ENCODE results near the gene BTNL3.
"Not testable (repeated sequence)": the region's sequence is repeated elsewhere in the genome, so short reads cannot be mapped to it uniquely, and the experiment has no call there.

BTNL3 gene

GRCh38 chr5:181024245-181025064 lies 35.8 kb downstream of the BTNL3 start:
- no peak for DNase-seq (ENCODE audit: low read depth, low spot score)

DNA sequence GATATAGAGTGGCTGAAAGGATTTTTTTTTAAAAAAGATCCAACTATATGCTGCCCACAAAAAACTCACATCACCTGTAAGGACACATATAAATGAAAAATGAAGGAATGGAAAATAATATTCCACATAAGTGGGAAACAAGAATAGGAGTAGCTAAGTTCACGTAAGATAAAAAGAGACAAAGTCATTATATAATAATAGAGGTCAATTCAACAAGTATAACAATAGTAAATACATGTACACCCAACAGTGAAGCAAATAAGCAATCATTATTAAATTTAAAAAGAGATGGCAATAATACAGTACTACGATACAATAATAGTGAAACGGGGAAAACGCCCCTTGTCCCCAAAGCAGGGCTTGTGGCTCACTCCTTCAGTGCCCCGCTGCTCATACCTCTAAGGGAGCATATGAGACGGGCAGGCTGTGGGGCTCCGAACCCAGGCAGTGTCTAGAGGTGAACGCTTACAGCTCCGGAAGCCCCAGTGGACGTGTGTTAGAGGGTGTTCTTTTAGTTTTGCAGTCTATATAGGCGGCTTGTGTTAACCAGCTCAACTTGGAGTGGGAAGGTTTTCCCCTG lies 38.9 kb downstream of the BTNL3 start:
- DNase-seq (ENCODE audit: low read depth, low spot score), result no peak

GRCh38 chr5:181028032-181028819 lies 39.6 kb downstream of the BTNL3 start:
- DNase-seq (ENCODE audit: low read depth, low spot score), result peak; percentile 80

GRCh38 chr5:181031716-181032115 lies 43.1 kb downstream of the BTNL3 start:
- DNase-seq (ENCODE audit: low read depth, low spot score), result no peak

DNA sequence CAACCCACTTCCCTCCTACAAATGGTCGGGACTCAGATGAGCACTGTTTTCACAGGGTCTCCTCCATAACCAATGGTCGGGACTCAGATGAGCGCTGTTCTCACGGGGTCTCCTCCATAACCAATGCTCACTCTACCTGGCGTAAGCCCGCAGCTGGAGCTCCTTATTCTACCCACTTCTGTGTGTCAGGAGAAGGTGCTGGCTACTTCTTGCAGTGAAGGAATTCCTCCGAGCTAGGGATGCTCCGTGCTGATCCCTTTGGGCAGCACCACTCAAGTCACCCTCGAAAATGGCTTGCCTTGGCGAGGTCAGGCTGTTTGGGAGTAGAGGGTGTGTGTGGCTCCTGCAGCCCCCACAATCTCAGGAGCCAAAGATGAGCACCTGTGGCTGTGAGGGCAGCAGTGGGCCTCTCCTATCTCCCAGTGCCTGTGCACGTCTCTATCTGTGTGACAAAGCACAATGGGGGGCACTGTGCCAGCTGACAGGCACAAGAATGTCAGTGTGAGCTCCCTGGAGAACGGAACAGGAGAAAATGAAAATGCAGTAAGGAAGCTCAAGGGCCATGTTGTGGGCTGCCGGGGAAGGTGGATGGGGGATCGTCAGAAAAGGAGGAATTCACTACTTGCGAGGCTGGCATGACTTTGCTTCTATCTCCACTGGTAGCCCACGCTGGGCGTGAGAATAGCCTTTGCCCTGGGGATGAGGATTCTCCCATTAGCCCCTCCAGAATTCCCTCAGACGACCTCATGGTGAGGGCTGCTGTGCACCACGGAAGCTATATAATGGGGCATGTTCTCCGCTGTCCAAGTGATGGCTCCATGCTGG lies 47.6 kb downstream of the BTNL3 start:
- no peak for DNase-seq (ENCODE audit: low read depth, low spot score)

DNA sequence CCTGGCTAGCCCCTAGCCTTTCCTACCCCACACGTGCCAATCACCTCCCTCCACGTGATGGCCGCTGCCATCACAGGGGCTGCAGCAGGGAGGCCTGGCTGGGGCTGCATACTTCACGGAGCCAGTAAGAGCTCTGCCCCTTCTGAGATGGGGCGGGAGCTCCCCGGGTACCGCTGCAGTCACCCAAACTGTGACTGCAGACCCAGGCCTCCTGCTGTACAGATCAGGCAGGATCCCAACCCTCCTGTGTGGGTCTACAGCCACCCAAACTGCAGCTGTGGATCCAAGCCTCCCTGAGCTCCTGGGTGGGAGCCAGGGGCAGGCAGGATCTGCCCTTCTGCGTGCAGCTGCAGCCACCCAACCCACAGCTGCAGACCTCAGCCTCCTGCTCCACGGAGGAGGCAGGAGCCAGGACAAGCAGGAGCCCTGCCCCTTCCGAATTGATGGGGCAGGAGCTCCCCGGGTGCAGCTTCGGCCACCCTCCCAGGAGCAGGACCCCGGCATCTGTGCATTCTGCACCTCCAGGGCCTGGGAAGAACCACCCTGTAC lies 48.2 kb downstream of the BTNL3 start:
- DNase-seq (ENCODE audit: low read depth, low spot score), result no peak

GRCh38 chr5:181037365-181037861 lies 48.8 kb downstream of the BTNL3 start:
- DNase-seq (ENCODE audit: low read depth, low spot score), result peak; percentile 35

- no peak for DNase-seq (ENCODE audit: low read depth, low spot score)
Measured at GRCh38 chr5:181039471-181039870, 50.8 kb downstream of the BTNL3 start.

- no peak for DNase-seq (ENCODE audit: low read depth, low spot score)
Measured at GRCh38 chr5:181039931-181040630, 51.4 kb downstream of the BTNL3 start, which contains the start of gene BTNL9. TSS of gene BTNL9 (plus strand) at chr5:181040266. CDS start at chr5:181045490, 5,224 bp downstream.

- DNase-seq (ENCODE audit: low read depth, low spot score), result no peak
Measured at GRCh38 chr5:181040631-181040945, 51.9 kb downstream of the BTNL3 start.

DNA sequence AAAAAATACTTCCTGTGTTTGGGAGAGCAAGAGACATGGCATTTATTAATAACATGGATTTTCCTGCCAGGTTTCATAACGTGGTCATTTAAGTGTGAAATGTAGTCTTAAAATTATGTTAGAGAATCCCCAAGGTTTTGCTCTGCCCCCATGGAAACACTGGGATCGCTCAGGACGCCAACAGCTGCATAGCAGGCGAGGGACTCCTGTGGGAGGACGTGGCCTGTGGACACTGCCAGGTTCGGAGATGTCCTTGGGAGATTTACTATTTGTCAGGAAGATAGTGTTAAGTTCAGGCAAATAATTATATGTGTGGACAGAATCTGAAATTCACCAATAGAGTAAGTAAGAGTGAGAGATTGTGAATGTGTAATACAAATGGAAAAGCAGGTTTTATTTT lies 52.4 kb downstream of the BTNL3 start:
- DNase-seq (ENCODE audit: low read depth, low spot score), result no peak

- DNase-seq (ENCODE audit: low read depth, low spot score), result no peak
Measured at GRCh38 chr5:181042036-181042713, 53.5 kb downstream of the BTNL3 start.

DNA sequence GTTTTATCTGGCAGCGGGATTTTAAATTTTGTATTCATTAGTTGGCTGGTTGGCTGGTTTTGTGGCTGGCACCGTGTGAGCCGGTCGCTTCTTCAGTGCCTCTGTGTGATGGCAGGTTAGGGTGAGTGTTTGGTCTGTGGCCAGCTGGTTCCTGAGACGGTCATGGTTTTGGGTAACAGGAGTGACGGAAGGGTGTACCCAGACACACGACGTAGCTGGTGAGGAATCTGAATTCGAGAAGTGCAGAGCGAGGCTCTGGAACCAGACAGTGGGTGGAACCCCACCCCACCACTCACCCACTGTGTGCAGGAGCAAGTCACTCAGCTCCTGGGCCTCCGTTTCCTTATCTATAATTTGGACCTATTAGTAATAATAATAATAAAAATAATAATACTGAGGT lies 54.1 kb downstream of the BTNL3 start:
- no peak for DNase-seq (ENCODE audit: low read depth, low spot score)

DNA sequence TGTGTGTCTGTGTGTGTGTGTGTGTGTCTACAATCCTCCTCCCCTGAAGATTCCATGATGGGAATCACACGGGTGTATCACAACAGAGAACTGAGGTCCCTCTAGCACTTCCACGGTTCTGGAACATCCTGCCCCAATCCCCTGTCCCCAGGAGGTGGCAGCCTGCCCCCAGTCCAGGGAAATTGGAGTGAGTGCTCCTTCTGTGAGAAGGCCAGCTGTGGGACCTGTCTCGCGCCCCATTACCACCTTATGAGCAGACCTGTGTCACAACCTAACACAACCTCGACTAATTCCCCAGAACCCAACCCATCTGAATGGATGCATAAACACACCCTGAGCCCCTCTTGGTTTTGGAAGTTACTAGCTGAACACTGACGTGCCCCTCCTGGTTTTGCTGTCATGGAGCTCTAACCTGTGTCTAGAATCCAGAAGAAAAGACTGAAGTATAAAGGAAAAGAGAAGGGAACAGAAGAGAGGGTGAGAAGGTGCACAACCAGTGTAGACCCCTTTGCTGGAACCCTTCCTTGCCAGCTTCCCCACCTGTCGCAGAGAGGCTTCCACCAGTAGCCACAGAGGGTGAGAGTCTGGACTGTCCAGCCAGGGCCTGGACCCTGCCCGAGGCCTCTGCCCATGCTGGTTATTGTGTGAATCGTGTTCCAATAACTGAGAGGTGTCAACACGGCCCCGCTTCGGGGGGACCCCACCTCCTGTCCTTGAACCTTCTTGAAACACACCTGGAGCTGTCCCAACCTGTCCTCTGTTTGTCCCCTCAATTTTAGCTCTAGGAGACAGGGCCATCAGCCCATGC lies 54.8 kb downstream of the BTNL3 start:
- no peak for DNase-seq (ENCODE audit: low read depth, low spot score)

- no peak for DNase-seq (ENCODE audit: low read depth, low spot score)
Measured at GRCh38 chr5:181044093-181044599, 55.5 kb downstream of the BTNL3 start.

DNA sequence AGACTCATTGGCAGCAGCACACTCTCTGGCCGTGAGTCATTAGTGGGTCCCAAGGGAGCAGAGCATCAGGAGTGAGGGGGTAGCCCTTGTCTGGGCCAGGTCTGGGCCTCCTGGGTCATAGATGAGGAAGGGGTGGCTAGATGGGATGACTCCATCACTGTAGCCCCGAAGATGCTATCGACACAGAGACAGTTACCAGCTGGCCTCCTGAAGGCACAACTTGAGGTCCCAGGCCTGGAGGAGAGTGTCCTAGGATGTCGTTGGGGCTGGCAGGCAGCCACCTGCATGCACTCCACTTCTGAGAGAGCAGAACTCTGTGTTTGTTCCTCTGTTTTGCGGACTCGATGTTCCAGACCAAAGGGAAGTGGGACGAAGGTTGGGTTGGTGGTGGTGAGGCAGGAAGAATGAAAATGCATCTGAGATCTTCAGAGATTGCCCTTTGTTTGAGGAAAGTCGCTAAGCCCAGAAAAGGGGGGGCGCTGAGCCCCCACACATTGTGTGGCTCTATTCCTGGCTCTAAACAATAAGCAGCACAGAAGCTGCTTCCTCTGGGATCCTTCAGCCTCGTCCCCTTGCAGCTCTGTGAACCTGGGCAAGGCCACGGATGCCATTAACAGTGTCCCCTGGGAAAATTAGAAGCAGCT lies 56.1 kb downstream of the BTNL3 start:
- no peak for DNase-seq (ENCODE audit: low read depth, low spot score)

DNA sequence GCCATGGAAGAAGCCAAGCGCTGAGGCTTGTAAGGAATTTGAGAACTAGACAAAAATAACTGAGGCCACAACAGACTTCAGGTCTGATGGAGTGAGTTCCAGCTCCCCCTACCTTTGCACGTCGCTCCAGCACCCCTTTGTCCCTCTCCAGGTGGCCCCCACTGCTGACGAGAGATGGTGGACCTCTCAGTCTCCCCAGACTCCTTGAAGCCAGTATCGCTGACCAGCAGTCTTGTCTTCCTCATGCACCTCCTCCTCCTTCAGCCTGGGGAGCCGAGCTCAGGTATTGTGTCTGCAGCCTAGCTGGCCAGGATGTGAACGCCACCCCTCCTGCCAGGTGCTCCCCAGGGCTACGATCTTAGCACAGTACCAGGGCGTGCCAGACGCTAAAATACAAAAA lies 56.7 kb downstream of the BTNL3 start:
- DNase-seq (ENCODE audit: low read depth, low spot score), result no peak

- not testable (repeated sequence) for DNase-seq (ENCODE audit: low read depth, low spot score)
Measured at GRCh38 chr5:181045857-181046256, 57.2 kb downstream of the BTNL3 start.

Measured in iPS DF 19.7 (cell line).